IMR-90 (cell line): Measurements from ENCODE around the gene HYAL2.

ENCODE experiments used
- BHLHE40 ChIP-seq: fragments of 150-350 bp; IDR thresholded peaks from 2 replicates; pipeline ENCODE4 v1.6.1; 2016; ENCODE audit warnings: mild to moderate bottlenecking, low read depth, low read length
- CEBPB ChIP-seq: IDR thresholded peaks from 2 replicates; pipeline ENCODE4 v1.6.1; 2012; ENCODE audit warnings: low read depth, low read length, improper control_type of control experiment
- CHD1 ChIP-seq: IDR thresholded peaks from 2 replicates; pipeline ENCODE4 v1.6.1; 2012; ENCODE audit warnings: low read depth, low read length, improper control_type of control experiment
- CTCF ChIP-seq: conservative IDR thresholded peaks from 2 replicates; pipeline ENCODE4 v1.5.1; 2012; ENCODE audit warnings: mild to moderate bottlenecking, low read depth, low read length, improper control_type of control experiment
- ELK1 ChIP-seq: fragments of 150-350 bp; IDR thresholded peaks from 2 replicates; pipeline ENCODE4 v1.6.1; 2016; ENCODE audit warnings: low read depth, mild to moderate bottlenecking, low read length, moderate library complexity, borderline replicate concordance
- MXI1 ChIP-seq: IDR thresholded peaks from 2 replicates; pipeline ENCODE4 v1.6.1; 2012; ENCODE audit warnings: low read depth, mild to moderate bottlenecking, low read length, moderate library complexity, borderline replicate concordance
- POLR2A ChIP-seq: IDR thresholded peaks from 2 replicates; pipeline ENCODE4 v1.6.1; 2012; ENCODE audit warnings: mild to moderate bottlenecking, low read depth, low read length
- RAD21 ChIP-seq: IDR thresholded peaks from 2 replicates; pipeline ENCODE4 v1.6.1; 2012; ENCODE audit warnings: low read length, improper control_type of control experiment
- RCOR1 ChIP-seq: IDR thresholded peaks from 2 replicates; pipeline ENCODE4 v1.6.1; 2012; ENCODE audit warnings: mild to moderate bottlenecking, low read length, improper control_type of control experiment; ENCODE audit not compliant: insufficient replicate concordance
- SMC3 ChIP-seq: fragments of 150-350 bp; IDR thresholded peaks from 2 replicates; pipeline ENCODE4 v1.6.1; 2016; ENCODE audit warnings: low read depth, mild to moderate bottlenecking, antibody characterized with exemption, low read length, moderate library complexity
- USF2 ChIP-seq: fragments of 150-350 bp; IDR thresholded peaks from 2 replicates; pipeline ENCODE4 v1.6.1; 2017; ENCODE audit warnings: mild to moderate bottlenecking, antibody characterized with exemption, low read length, low read depth

GRCh38 chr3:50319894-50320625, 2.5 kb downstream of the HYAL2 start:
- no peak for TF ChIP-seq CTCF
- no peak for TF ChIP-seq RAD21
- TF ChIP-seq POLR2A, result no peak
- no peak for TF ChIP-seq ELK1
- no peak for TF ChIP-seq USF2
- TF ChIP-seq CHD1, result no peak
- TF ChIP-seq RCOR1, result no peak
- no peak for TF ChIP-seq CEBPB
- TF ChIP-seq SMC3, result no peak
- TF ChIP-seq BHLHE40, result no peak
- TF ChIP-seq MXI1, result no peak
